A549 (cell line): ENCODE results near the gene RUFY1. TPM values are rescaled to one million over a fixed set of nuclear protein-coding genes. Genes with fewer than 3 reads are reported as not detected.
"Not testable (repeated sequence)": the region's sequence is repeated elsewhere in the genome, so short reads cannot be mapped to it uniquely, and the experiment has no call there.

Experiments
- ATAC-seq, 2 experiments: fragments of 200-7000 bp in 1 of 2; fragments of >200 bp in 1 of 2; cut with Nextera tagmentation in 1 of 2; cut with Tn5 transposase in 1 of 2; 3 replicates each; pipeline versions ENCODE4 v1.8.0 to v1.9.1; 2018 to 2020; ENCODE audit warnings: mild to moderate bottlenecking in 1 of 2, moderate library complexity in 1 of 2
- CTCF ChIA-PET: fragments of 300-600 bp; sonication (Branson Sonifier 250); formaldehyde crosslinking; extraction: SDS; loops from one replicate; lab custom pipeline; 2021; ENCODE audit warnings: antibody characterized with exemption, inconsistent platforms; lab: Yijun Ruan, JAX
- POLR2A ChIA-PET: fragments of 350-600 bp; formaldehyde crosslinking; extraction: SDS; loops from one replicate; lab custom pipeline; 2021; ENCODE audit warnings: antibody characterized with exemption, inconsistent platforms; lab: Yijun Ruan, JAX
- DNase-seq, 2 experiments: peaks; one replicate each; pipeline versions ENCODE4 v3.0.0 to v3.0.0-alpha.2; 2011 to 2016; ENCODE audit warnings: low read depth in 1 of 2, low spot score in 1 of 2
- FAIRE-seq: peaks from 2 replicates; lab custom pipeline; 2011; peaks lifted over from hg19 to GRCh38; lab: Jason Lieb, UNC
- H3K27ac ChIP-seq, 2 experiments: fragments of >200 bp; sonication (Bioruptor Twin); formaldehyde crosslinking; 3 replicates each; pipeline ENCODE4 v1.5.1; 2016 to 2017
- H3K4me1 ChIP-seq: fragments of >200 bp; sonication (Bioruptor Twin); formaldehyde crosslinking; 3 replicates; pipeline ENCODE4 v1.6.1; 2016
- H3K4me2 ChIP-seq: fragments of >200 bp; sonication (Bioruptor Twin); formaldehyde crosslinking; 3 replicates; pipeline ENCODE4 v1.6.1; 2016
- H3K4me3 ChIP-seq: fragments of >200 bp; sonication (Bioruptor Twin); formaldehyde crosslinking; 3 replicates; pipeline ENCODE4 v1.5.1; 2016
- H3K9me3 ChIP-seq: fragments of >200 bp; sonication (Bioruptor Twin); formaldehyde crosslinking; 3 replicates; pipeline ENCODE4 v1.6.1; 2016
- ATOH8 ChIP-seq: fragments of 250-450 bp; sonication (Bioruptor Pico); IDR thresholded peaks from 2 replicates; pipeline ENCODE4 v1.5.0; 2020; ENCODE audit warnings: low read depth, mild to moderate bottlenecking, moderate library complexity
- BCL3 ChIP-seq: fragments of >200 bp; sonication (Bioruptor Twin); formaldehyde crosslinking; IDR thresholded peaks from 3 replicates; pipeline ENCODE4 v1.6.1; 2016
- BHLHE40 ChIP-seq: IDR thresholded peaks from 2 replicates; pipeline ENCODE4 v1.6.1; 2012; ENCODE audit warnings: low read depth, low read length, inconsistent platforms
- CBX2 ChIP-seq: fragments of 200-600 bp; sonication (generic); IDR thresholded peaks from 2 replicates; pipeline ENCODE4 v1.6.1; 2016; ENCODE audit warnings: low read depth, mild to moderate bottlenecking, borderline replicate concordance
- CHD2 ChIP-seq: fragments of 150-350 bp; IDR thresholded peaks from 2 replicates; pipeline ENCODE4 v1.6.1; 2014; ENCODE audit warnings: low read length; ENCODE audit not compliant: partially characterized antibody
- E2F6 ChIP-seq: IDR thresholded peaks from 2 replicates; pipeline ENCODE4 v1.6.1; 2012; ENCODE audit warnings: low read depth, borderline replicate concordance
- EHF ChIP-seq: fragments of 250-450 bp; sonication (Bioruptor Pico); IDR thresholded peaks from 2 replicates; pipeline ENCODE4 v1.5.0; 2020; ENCODE audit warnings: mild to moderate bottlenecking
- GATA3 ChIP-seq: IDR thresholded peaks from 2 replicates; pipeline ENCODE4 v1.6.1; 2012; ENCODE audit warnings: borderline replicate concordance
- HMGXB4 ChIP-seq: fragments of 250-450 bp; sonication (Bioruptor Pico); IDR thresholded peaks from 2 replicates; pipeline ENCODE4 v1.5.0; 2021; ENCODE audit warnings: mild to moderate bottlenecking, moderate library complexity, borderline replicate concordance
- HOXA7 ChIP-seq: fragments of 250-450 bp; sonication (Bioruptor Pico); IDR thresholded peaks from 2 replicates; pipeline ENCODE4 v1.5.0; 2020; ENCODE audit warnings: mild to moderate bottlenecking, moderate library complexity
- HOXB13 ChIP-seq: fragments of 250-450 bp; sonication (Bioruptor Pico); IDR thresholded peaks from 2 replicates; pipeline ENCODE4 v1.5.0; 2020; ENCODE audit warnings: low read depth, mild to moderate bottlenecking, moderate library complexity
- HOXB5 ChIP-seq: fragments of 250-450 bp; sonication (Bioruptor Pico); IDR thresholded peaks from 2 replicates; pipeline ENCODE4 v1.5.0; 2020; ENCODE audit warnings: mild to moderate bottlenecking, moderate library complexity
- JUN ChIP-seq, 2 experiments: fragments of >200 bp; sonication (Bioruptor Twin); formaldehyde crosslinking; IDR thresholded peaks; 2 replicates in 1 of 2; 3 replicates in 1 of 2; pipeline ENCODE4 v1.6.1; 2016 to 2017
- JUNB ChIP-seq: fragments of >200 bp; sonication (Bioruptor Twin); formaldehyde crosslinking; IDR thresholded peaks from 2 replicates; pipeline ENCODE4 v1.6.1; 2016
- KDM5A ChIP-seq: fragments of 200-600 bp; sonication (generic); IDR thresholded peaks from 2 replicates; pipeline ENCODE4 v1.6.1; 2016; ENCODE audit warnings: antibody characterized with exemption, mild to moderate bottlenecking
- MAZ ChIP-seq: fragments of 150-350 bp; IDR thresholded peaks from 2 replicates; pipeline ENCODE4 v1.6.1; 2014; ENCODE audit warnings: antibody characterized with exemption, low read depth, low read length, borderline replicate concordance
- MYC ChIP-seq: IDR thresholded peaks from 2 replicates; pipeline ENCODE4 v1.6.1; 2012; ENCODE audit warnings: mild to moderate bottlenecking, inconsistent platforms, low read length, improper control_type of control experiment, borderline replicate concordance
- NFE2L2 ChIP-seq: fragments of 150-350 bp; conservative IDR thresholded peaks from 2 replicates; pipeline ENCODE4 v1.6.1; 2014; ENCODE audit warnings: low read length
- PBX3 ChIP-seq: IDR thresholded peaks from 2 replicates; pipeline ENCODE4 v1.6.1; 2012
- PHF8 ChIP-seq: fragments of 200-600 bp; sonication (generic); IDR thresholded peaks from 2 replicates; pipeline ENCODE4 v1.6.1; 2016; ENCODE audit warnings: low read depth, mild to moderate bottlenecking, antibody characterized with exemption, moderate library complexity, borderline replicate concordance
- POLR2A ChIP-seq: IDR thresholded peaks from 2 replicates; pipeline ENCODE4 v1.6.1; 2012; ENCODE audit warnings: mild to moderate bottlenecking, low read length
- ZC3H11A ChIP-seq: fragments of 450-650 bp; IDR thresholded peaks from 2 replicates; pipeline ENCODE4 v1.6.1; 2014; ENCODE audit warnings: antibody characterized with exemption, mild to moderate bottlenecking
- ZNF302 ChIP-seq: fragments of 250-450 bp; sonication (Bioruptor Pico); IDR thresholded peaks from 2 replicates; pipeline ENCODE4 v1.9.0; 2021; ENCODE audit warnings: inconsistent platforms, mild to moderate bottlenecking, moderate library complexity
- WGBS: methylation state at CpG from one replicate; pipeline ENCODE4 v1.1.6; 2017; ENCODE audit errors: missing lambda C conversion rate; 5-methylcytosine and 5-hydroxymethylcytosine counted together
- polyA minus RNA-seq: library from RNA; depleted of rRNA, polyadenylated mRNA; stranded (reverse); fragments of >200 nt; gene quantifications from 2 replicates; pipeline ENCODE4 v1.2.3, GENCODE V29; 2011; rRNA and poly(A)+ RNA removed
- polyA plus RNA-seq, 4 experiments: library from polyadenylated mRNA; depleted of rRNA in 3 of 4; stranded (reverse); fragments of >200 nt; fragmentation: RNase III in 1 of 4; extraction: RNeasy Plus Mini Kit Qiagen cat#74134 plus additional on column Dnase treatment in 1 of 4; gene quantifications; 2 replicates in 3 of 4; 3 replicates in 1 of 4; pipeline ENCODE4 v1.2.3, GENCODE V29; 2011 to 2017
- TF ChIP-seq, protein P1 (sequence below): fragments of 450-650 bp; IDR thresholded peaks from 2 replicates; pipeline ENCODE4 v1.6.1; 2014; ENCODE audit warnings: antibody characterized with exemption
- TF ChIP-seq, protein P2 (sequence below): IDR thresholded peaks from 2 replicates; pipeline ENCODE4 v1.6.1; 2012

RUFY1 gene
- 30.6 and 39.5 TPM in 2 replicates for polyA plus RNA-seq (2011; rRNA removed)
- 20.2 and 21.2 TPM in 2 replicates for polyA plus RNA-seq (2012; cell fraction: cytosol; rRNA removed)
- polyA plus RNA-seq (2012; cell fraction: nucleus; rRNA removed): 30.0 and 39.2 TPM in 2 replicates
- polyA plus RNA-seq (2017; fragmentation: RNase III; extraction: RNeasy Plus Mini Kit Qiagen cat#74134 plus additional on column Dnase treatment): 31.7 to 33.7 TPM (median 33.3 TPM) in 3 replicates
- polyA minus RNA-seq: 24.9 and 30.8 TPM in 2 replicates

DNA sequence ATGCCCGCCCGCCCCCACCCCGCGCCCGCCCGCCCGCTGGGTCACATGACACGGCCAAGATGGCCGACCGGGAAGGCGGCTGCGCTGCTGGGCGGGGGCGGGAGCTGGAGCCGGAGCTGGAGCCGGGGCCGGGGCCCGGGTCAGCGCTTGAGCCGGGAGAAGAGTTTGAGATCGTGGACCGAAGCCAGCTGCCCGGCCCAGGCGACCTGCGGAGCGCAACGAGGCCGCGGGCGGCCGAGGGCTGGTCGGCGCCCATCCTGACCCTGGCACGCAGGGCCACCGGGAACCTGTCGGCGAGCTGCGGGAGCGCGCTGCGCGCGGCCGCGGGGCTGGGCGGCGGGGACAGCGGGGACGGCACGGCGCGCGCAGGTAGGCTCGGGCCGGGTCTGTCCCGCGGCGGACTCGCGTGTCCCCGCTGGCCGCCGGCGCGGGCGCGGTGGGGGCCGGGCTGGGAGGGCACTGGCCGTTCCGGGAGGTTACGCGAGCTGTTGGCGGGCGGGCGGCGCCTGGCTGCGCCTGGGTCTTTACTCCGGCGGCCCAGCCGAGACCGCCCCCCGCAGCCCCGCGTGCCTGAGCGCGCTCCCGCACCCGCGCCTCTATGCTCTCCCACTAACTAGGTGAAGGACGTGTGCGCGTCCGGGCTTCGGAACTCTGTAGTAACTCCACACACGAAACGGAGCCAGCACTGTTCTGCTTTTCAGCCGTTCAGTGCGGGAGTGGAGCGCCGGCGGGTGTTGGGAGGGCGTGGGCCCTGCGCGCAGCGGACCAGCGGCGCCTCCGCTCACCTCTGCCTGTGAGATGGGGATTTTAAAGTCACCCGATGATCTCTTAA lies at the start of gene RUFY1:
Gene RUFY1 (plus strand): TSS at position 44 of the 832 bp plus-strand sequence. CDS start 16 bp downstream, at position 60.
- ChIA-PET CTCF (no interaction called here), POLR2A (interaction anchor here (0.5 to 2.8 kb wide), 10 partner anchors 9 to 1347 kb away, joined by 3 to 64 read pairs (median 5); partner anchors contain the start of genes HNRNPAB, HNRNPH1, MAML1 and SQSTM1)
- H3K4me1 ChIP-seq: peaks cover 24% of the 10 kb centered on the region
- peak; percentile 83 to 84 for ATAC-seq
- DNase-seq: peak; percentile 81 to 82
- under 1% methylated on average over 41 of the region's 109 CpGs for WGBS
- peak within 1 kb of the TSS; percentile 91 to 99 for H3K27ac ChIP-seq
- no peak for FAIRE-seq
- peak within 1 kb of the TSS; percentile 63 for H3K4me3 ChIP-seq
- TF ChIP-seq BCL3 (peak; percentile 93; the same call in 2 of the 3 replicates), CBX2 (no peak), MYC (0 out of 2 replicates have a peak, but pooled peaks have one; percentile 33), HOXB13 (0 out of 2 replicates have a peak, but pooled peaks have one; percentile 19), CHD2 (no peak), ATOH8 (CRISPR knock-in tag) (0 out of 2 replicates have a peak, but pooled peaks have one; percentile 43), HMGXB4 (CRISPR knock-in tag) (0 out of 2 replicates have a peak, but pooled peaks have one; percentile 60), PHF8 (peak; percentile 81), ZC3H11A (no peak), BHLHE40 (no peak), EHF (CRISPR knock-in tag) (peak; percentile 56; the same call in 1 of the 2 replicates), NFE2L2 (no peak), JUN (IDR thresholded peaks at IDR 0.05) (peak; percentile 72 to 94; a peak in 3 of 5 replicates), MAZ (peak; percentile 37; the same call in 1 of the 2 replicates), HOXB5 (CRISPR knock-in tag) (0 out of 2 replicates have a peak, but pooled peaks have one; percentile 30), JUNB (no peak), KDM5A (peak; percentile 71; the same call in 1 of the 2 replicates), PBX3 (0 out of 2 replicates have a peak, but pooled peaks have one; percentile 2), GATA3 (no peak), ZNF302 (CRISPR knock-in tag) (no peak), POLR2A (peak; percentile 48), E2F6 (no peak), HOXA7 (CRISPR knock-in tag) (no peak)
- TF ChIP-seq, protein P1, sequence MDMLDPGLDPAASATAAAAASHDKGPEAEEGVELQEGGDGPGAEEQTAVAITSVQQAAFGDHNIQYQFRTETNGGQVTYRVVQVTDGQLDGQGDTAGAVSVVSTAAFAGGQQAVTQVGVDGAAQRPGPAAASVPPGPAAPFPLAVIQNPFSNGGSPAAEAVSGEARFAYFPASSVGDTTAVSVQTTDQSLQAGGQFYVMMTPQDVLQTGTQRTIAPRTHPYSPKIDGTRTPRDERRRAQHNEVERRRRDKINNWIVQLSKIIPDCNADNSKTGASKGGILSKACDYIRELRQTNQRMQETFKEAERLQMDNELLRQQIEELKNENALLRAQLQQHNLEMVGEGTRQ: peak; percentile 27; the same call in 1 of the 2 replicates
- TF ChIP-seq, protein P2, sequence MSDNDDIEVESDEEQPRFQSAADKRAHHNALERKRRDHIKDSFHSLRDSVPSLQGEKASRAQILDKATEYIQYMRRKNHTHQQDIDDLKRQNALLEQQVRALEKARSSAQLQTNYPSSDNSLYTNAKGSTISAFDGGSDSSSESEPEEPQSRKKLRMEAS: peak; percentile 77
- TF ChIP-seq, all 56 proteins: peak for 15
- Histone ChIP-seq H3K9me3 (no peaks in the 10 kb centered on the region), H3K4me2 (peak within 1 kb of the TSS; percentile 96)

DNA sequence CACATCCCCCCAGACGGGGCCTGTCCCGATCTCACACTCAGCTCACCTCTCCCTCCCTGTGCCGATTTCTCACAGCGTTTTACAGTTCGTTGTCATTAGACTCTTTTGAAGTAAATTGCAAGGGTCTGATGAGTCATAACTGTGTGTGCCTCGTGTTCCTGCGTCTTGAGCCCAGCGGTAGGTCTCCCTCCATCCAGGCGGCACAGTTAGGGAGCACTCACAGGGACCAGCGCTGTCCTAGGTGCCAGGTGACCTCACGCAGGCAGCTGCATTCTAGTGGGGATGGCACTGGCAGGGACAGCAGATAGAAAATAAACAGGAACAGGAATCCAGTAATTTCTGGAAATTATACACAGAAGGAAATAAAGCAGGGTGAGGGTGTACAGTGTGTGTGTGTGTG lies 48.4 kb upstream of the RUFY1 start:
- H3K9me3 ChIP-seq, H3K4me1 ChIP-seq, H3K4me2 ChIP-seq, H3K27ac ChIP-seq, FAIRE-seq, H3K4me3 ChIP-seq, CTCF ChIA-PET, POLR2A ChIA-PET, DNase-seq: not testable (repeated sequence)
- ATAC-seq: peak; percentile 21 to 45; a peak in 2 of 6 replicates
- no CpG with 5 or more reads among the region's 11 CpGs for WGBS

GRCh38 chr5:179502420-179502819 lies 47.9 kb upstream of the RUFY1 start:
- POLR2A ChIA-PET, H3K4me2 ChIP-seq, H3K4me3 ChIP-seq, H3K27ac ChIP-seq, H3K9me3 ChIP-seq, H3K4me1 ChIP-seq, FAIRE-seq, DNase-seq, CTCF ChIA-PET: not testable (repeated sequence)
- 76% methylated on average over 5 of the region's 8 CpGs for WGBS
- ATAC-seq: peak in 1 of 2 experiments; percentile 17; a peak in 1 of 6 replicates
